ENCODE measurements around the gene TMTC4.
"Not testable (repeated sequence)": the region's sequence is repeated elsewhere in the genome, so short reads cannot be mapped to it uniquely, and the experiment has no call there.

Gene TMTC4

GRCh38 chr13:100627120-100627519 is 47.5 kb downstream of the TMTC4 start:
- no peak for TF ChIP-seq CTCF (conservative IDR thresholded peaks at IDR 0.05)
- H3K27ac ChIP-seq = no peak overlapping the region

GRCh38 chr13:100625447-100625846 is 49.1 kb downstream of the TMTC4 start:
- no peak overlapping the region for H3K27ac ChIP-seq
- TF ChIP-seq CTCF (conservative IDR thresholded peaks at IDR 0.05) = no peak

- TF ChIP-seq CTCF (conservative IDR thresholded peaks at IDR 0.05) = no peak
Observed at GRCh38 chr13:100620792-100621191, 53.8 kb downstream of the TMTC4 start.

GRCh38 chr13:100619940-100620339 is 54.7 kb downstream of the TMTC4 start:
- no peak overlapping the region for H3K27ac ChIP-seq

More at GRCh38 chr13:100620792-100621191, 53.8 kb downstream of the TMTC4 start:
- H3K27ac ChIP-seq = no peak overlapping the region

GRCh38 chr13:100618897-100619296 is 55.7 kb downstream of the TMTC4 start:
- H3K27ac ChIP-seq = not testable (repeated sequence)

More at GRCh38 chr13:100619940-100620339, 54.7 kb downstream of the TMTC4 start:
- no peak for TF ChIP-seq CTCF (conservative IDR thresholded peaks at IDR 0.05)

- no peak overlapping the region; the same call in 1 of the 2 replicates for H3K27ac ChIP-seq
- no peak for TF ChIP-seq CTCF (conservative IDR thresholded peaks at IDR 0.05)
Observed at GRCh38 chr13:100613031-100613430, 61.6 kb downstream of the TMTC4 start.

GRCh38 chr13:100611678-100612492 is 62.7 kb downstream of the TMTC4 start:
- peak overlapping the region; percentile 50 for H3K27ac ChIP-seq
- no peak for TF ChIP-seq CTCF (conservative IDR thresholded peaks at IDR 0.05)
